ENCODE data around the gene CEP19. TPM values are rescaled to one million over a fixed set of nuclear protein-coding genes. Genes with fewer than 3 reads are reported as not detected.

CEP19 gene
- total RNA-seq, 1 donor from 2014 or later = 1.0 TPM

DNA sequence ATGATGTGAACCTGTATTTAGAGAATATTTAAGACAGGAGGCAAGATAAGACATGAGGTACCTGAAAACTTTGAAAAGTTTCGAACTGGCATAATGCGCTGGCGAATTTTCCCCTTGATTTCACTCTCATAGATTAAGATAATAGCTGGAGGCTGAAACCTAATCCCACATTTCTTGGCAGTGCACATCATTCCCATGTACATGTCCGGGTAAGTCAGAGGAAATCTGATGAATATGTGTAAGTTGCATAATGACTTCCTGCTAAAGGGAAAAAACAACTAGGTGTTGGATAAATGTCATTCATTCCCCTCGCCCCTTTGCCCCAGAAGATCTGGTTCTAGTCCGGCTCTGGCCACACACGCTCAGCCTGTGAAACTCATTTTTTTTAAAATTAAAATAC is 3.6 kb downstream of the CEP19 start:
- ATAC-seq = peak; percentile 43

DNA sequence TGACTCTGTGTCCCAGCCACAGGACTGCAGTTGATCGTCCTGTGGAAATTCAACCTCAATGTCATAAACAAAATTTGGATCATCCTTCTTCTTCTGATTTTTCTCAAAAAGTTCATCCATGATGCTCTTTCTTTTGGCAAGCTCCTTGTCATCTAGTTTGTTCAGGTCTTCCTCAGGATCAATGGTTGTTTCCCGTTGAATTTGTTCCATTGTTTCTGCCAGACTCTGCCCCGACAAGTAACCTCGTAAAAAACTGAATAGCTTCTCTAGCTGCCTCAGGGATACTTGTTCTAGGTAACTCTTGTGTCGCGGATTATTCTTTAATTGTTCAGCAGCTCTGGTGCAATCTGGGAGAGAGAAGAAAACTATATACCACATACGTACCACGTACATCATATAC is 4.5 kb downstream of the CEP19 start:
- ATAC-seq = peak; percentile 8

DNA sequence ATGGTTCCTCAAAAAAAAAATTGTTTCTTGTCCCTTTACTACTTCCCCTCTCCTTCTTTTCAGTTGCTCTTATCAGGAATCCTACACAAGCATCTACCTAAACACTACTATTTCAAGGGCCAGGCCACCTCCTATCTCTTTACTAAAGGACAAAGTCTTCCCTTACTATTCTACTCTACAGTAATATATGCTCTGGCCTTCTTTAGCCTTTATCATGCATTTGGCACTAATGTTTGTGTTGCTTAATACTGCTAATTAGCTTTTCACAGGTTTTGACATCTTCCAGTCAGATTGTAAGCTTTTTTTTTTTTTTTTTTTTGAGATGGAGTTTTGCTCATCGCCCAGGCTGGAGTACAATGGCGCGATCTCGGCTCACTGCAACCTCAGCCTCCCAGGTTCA is 5.3 kb downstream of the CEP19 start:
- no peak for ATAC-seq

DNA sequence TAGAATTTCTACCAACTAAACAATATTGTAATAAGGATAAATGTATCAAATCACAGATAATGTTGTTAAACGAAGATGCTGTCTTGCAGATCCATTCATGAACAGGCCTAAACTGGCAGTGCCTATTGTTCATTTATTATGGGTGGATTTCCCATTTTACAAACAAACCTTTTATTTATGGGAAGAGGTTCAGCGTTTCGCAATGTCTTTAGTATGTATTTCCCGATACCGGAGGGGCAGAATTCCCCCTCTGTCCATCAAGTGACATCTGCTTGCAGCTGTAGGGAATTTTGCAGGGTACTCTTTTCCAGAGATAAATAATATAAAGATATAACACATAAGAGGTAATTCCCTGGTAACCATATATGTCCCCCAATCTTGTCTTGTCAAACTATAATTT is 5.7 kb downstream of the CEP19 start:
- no peak for ATAC-seq

DNA sequence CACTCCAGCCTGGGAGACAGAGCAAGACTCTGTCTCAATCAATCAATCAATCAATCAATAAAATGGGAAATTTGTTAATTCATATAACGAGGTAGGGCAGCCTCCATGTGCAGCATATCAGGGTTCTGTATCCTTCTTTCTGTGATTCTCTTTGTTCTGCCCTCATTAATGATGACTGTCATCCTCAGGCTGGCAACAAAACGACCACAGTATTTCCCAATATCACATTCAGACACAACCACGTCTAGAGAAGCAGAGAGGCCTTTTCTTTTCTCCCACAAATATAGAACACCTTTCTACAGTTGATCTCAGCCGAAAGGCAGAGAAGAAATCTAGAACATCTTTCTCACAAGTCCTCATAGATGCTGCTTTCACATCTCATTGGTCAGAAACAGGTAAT is 11.2 kb downstream of the CEP19 start:
- no peak for ATAC-seq

DNA sequence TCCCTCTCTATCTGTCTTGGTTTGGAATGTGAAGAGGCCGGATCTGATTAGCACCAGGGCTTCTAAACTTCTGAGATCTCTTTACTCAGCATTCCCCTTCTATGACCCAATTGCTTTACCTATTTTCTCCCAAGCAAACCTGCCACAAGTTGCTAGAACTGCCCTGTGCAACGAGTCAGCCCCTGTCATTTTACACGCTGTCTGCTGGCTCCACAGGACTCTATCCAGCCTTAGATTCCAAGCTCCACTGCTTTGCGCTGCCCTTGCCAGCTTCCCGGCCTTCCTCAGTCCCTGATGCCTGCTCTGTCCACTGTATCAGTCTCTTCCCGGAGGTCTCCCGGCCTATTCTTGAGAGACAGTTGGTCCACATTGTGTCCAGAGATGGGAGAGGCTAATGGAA is 12.3 kb downstream of the CEP19 start:
- ATAC-seq = no peak

DNA sequence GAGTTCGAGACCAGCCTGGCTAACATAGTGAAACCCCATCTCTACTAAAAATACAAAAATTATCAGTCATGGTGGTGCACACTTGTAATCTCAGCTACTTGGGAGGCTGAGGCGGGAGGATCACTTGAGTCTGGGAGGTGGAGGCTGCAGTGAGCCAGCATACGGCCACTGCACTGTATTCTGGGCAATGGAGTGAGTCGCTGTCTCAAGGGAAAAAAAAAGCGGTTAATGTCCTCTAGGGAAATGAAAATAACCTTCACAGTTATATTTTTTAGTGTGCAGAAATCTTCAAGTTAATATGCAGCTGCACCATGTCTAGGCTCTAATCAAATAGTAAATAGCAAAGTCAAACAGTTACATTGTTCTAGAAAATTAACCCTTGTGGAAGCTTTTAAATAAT is 14.8 kb downstream of the CEP19 start:
- ATAC-seq = no peak

DNA sequence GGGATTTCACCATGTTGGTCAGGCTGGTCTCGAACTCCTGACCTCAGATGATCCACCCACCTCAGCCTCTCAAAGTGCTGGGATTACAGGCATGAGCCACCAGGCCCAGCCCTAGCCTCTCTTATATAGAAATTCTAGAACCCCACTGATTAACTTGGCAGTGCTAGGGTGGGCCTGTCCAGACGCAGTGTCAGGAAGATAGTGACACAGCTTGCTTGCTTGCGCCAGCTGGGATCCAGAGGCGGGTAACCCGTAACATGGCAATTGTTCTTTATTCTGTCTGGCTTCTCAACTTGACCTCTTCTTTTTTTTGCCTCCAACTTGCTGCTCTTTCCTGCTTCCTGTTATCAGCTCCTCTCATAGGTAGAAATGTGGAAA is 16.2 kb downstream of the CEP19 start:
- ATAC-seq = no peak

DNA sequence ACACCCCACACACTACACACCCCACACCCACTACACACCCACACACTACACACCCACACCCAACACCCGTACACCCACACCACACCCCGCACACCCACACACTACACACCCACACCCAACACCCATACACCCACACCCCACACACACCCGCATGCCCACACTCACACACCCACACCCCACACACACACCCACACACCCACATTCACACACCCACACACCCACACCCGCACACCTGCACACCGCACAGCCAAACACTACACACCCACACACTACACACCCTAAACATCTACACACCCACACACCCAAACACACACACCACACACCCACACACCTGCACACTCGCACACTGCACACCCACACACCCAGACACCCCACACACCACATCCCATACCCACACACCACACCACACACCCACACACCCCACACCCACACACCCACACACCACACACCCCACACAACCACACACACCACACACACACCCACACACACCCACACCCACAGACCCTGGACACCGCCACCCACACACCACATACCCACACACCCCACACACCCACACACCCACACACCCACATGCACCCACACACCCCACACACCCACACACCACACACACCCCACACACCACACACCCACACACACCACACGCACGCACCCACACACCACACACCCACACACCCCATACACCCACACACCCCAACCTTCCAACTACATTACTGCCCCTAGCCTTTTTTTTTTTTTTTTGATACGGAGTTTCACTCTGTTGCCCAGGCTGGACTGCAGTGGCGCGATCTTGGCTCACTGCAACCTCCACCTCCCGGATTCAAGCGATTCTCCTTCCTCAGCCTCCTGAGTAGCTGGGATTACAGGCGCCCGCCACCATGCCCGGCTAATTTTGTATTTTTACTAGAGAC is 16.9 kb downstream of the CEP19 start:
- ATAC-seq = peak; percentile 41

DNA sequence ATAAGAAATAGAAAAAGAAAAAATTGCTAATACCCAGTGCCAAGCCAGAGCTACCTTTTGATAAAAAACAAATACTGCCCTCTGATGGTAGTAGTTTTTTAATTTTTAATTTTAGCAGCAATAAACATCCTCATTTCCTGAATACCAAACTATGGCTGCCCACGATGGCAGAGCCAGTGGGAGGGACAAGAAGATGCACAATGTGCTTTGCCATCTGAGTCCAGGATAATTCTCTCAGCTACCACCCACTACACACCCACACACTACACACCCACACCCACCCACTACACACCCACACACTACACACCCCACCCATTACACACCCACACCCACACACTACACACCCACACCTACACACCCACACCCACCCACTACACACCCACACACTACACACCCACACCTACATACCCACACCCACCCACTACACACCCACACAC is 17.8 kb downstream of the CEP19 start:
- no peak for ATAC-seq

DNA sequence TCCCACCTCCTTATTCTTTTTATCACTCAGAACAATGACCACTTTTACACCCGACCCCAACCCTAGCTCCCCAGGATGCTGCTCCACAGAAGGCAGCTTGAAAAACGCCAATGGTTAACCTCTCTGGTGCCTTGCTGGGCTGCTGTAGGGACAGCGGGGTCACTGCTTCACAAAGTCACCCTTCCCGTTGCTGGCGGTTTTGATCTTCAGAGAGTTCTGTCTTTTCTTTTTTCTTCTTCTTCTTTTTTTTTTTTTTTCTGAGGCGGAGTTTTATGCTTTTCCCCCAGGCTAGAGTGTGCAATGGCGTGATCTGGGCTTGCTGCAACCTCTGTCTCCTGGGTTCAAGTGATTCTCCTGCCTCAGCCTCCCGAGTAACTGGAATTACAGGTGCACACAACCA is 20.7 kb downstream of the CEP19 start:
- ATAC-seq = no peak

DNA sequence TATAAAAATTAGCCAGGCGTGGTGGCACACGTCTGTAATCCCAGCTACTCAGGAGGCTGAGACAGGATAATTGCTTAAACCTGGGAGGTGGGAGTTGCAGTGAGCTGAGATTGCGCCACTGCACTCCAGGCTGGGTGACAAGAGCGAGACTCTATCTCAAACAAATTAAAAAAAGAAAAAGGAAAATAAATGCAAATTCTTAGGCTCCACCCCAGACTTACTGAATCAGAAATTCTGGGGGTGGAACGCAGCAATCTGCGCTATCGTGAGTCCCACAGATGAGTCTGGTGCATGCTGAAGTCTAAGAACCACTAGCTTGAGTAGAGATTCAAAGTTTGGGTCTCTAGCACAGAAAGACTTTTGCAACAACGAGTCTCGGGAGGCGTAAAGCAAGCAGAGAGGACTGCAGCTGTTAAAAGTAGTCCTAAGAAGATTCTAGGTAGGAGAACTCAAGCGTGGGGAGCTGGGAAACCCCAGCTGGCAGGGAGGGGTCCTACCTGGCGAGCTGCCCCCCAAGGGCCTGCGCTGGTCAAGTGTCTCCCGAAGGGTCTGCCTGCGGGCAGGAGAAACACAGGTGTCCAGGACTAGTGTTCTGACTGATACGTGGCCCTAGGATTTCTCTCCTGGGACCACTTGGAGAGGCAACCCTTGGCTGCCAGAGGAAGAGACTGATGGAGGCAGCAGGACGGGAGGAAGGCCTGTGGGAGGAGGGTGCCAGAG is 21.9 kb downstream of the CEP19 start:
- no peak for ATAC-seq

DNA sequence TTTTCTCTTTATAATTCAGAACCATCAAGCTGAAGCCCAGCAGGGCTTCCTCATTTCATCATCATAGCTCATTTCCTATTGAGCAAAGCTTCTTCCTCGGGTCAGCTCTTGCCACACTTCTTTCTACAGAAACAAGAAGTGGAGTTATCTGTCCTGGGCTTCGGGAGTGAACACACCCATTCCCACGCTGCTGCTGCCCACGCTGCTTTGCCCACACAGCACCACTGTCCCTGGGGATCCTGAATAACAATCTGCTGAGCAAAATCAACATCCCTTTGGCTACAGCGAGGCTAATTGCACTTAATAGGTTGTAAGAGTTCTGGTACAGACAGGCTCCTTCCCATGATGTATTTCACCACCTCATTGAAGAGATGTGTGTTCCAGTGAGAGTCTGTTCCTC is 23.7 kb downstream of the CEP19 start:
- peak; percentile 58 for ATAC-seq

DNA sequence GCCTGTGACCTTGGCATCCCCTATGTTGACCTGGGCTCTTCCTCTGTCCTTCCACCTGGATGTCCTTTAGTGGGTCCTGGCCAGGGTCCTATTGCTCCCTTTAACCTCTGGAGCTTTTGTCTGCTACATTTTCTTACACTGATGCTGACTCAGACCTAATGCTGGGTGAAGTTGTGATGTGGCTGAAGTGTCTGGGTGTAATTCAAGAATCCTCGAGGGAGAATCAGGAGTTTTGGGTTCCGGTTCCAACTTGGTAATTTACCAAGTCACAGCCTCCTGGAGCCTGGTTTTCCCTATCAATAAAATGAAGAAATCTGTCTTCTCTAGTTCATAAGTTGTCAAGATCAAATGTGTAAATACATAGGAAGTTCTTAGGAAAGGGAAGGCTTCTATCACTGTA is 25.6 kb downstream of the CEP19 start:
- no peak for ATAC-seq

DNA sequence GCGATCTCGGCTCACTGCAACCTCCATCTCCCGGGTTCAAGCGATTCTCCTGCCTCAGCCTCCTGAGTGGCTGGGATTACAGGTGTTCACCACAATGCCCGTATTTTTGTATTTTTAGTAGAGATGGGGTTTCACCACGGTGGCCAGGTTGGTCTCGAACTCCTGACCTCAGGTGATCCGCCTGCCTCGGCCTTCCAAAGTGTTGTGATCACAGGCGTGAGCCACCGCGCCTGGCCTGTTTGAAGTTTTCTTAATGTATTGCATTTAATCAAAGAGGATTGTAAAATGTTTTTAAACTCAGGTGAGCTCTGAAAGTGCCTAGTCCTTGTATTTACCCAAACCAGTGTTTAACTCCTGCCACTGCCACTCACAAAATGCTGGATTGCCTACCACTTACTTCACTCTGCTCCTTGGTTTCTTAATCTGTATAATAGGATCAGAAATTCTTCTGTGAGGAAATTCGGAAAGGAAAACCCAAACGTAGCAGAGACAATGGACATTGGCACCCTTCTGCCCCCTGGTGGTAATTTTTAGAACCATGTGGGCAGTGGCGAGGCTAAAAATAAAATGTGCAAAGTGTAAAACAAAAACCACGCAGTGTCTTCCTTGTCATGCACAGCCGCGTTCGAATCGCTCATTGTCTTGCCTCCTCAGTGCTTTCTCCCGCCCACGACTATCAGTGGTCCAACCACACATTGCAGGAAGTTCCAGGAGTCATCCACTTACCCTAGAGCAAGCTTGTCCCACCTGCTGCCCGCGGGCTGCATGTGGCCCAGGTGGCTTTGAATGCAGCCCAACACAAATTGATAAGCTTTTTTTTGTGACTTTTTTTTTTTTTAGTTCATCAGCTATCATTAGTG is 27.3 kb downstream of the CEP19 start:
- peak; percentile 82 for ATAC-seq

DNA sequence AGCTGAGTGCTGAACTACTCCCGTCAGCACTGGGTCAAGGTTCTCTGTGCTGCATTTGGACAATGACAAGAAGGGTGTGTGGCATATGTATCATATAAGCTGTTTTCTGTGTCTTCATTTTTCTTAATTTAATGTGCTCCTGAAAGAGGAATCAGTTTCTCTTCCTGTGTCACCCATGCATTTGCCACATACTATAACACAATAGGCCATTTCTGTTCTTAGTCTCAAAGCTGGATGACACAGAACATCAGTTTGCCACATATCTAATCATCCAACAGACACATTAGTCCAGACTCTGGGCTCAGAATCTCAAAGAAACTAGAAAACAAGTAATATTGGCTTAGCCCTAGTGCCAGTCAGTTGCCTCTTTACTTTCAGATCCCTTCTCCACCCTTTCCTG is 34.1 kb downstream of the CEP19 start:
- ATAC-seq = no peak

DNA sequence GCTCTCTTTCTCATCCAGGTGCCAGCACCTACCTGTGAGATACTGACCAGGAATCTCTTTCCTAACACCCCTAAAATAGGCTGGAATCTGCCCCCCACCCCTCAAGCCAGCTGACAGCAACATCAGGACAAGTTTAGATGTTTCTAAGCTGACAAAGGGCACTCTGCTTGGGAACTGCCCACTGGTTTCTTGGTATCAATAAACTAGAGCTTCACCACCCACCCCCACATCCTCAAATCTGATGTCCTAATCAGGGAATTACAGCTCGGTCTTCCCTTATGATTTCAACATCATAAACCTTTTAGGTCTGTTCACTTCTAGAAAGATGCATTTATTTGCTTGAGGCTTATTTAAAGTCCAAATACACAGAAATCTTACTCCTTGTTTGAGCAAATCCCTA is 34.7 kb downstream of the CEP19 start:
- no peak for ATAC-seq

DNA sequence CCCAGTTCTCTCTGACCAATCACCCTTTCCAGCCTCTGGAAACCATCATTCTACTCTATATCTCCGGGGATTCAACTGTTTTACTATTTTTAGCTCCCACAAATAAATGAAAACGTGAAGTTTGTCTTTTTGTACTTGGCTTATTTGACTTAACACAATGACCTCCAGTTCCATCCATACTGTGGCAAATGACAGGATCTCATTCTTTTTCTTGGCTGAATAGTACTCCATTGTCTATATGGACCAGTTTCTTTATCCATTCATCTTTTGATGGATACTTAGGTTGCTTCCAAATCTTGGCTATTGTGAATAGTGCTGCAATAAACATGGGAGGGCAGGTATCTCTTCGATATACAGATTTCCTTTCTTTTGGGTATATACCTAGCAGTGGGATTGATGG is 38.4 kb downstream of the CEP19 start:
- ATAC-seq = no peak

DNA sequence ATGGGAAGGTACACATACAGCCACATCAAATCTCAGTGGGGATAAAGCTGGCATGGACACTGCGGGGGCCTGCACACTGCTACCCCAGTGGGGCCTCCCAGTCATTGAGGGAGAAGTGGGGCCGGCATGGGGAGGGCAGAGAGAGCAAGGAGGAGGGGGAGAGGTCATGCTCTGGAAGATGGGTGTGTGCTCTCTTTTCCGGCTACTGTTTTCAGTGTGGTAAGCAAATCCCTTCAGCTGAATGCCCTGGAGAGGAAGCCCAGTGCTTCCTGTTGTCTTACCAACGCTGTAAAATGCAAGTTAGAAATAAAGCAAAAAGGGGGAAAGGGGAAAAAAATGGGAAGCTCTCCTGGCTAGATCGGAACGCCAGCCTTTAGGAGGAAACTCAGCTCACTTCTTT is 41.7 kb downstream of the CEP19 start:
- no peak for ATAC-seq

DNA sequence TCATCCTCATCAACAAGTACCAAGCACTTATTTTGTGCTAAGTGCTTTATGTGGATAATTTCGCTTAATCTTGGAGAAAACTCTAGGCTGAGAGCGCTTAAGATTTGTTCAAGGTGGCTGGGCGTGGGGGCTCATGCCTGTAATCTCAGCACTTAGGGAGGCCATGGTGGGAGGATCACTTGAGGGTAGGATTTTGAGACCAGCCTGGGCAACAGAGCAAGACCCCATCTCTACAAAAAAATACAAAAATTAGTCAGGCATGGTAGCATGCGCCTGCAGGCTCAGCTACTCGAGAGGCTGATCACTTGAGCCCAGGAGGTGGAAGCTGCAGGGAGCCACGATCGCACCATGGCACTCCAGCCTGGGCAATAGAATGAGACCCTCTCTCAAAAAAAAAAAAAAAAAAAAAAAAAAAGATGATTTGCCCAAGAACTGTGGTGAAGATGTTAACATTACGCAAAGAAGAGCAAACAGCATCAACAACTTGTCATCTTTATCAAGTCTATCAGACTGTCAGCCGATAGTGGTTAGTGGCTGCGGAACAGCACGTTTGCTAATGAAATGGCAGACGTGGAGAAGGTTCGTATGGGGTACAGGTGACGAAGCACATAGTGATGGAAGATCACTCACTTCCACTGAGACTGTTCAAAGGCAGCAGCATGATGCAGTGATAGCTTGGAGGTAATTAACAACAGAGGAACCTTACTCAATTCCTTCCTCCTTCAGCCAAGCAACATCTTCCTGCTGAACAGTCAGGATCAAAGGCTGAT is 44.8 kb downstream of the CEP19 start:
- ATAC-seq = no peak

DNA sequence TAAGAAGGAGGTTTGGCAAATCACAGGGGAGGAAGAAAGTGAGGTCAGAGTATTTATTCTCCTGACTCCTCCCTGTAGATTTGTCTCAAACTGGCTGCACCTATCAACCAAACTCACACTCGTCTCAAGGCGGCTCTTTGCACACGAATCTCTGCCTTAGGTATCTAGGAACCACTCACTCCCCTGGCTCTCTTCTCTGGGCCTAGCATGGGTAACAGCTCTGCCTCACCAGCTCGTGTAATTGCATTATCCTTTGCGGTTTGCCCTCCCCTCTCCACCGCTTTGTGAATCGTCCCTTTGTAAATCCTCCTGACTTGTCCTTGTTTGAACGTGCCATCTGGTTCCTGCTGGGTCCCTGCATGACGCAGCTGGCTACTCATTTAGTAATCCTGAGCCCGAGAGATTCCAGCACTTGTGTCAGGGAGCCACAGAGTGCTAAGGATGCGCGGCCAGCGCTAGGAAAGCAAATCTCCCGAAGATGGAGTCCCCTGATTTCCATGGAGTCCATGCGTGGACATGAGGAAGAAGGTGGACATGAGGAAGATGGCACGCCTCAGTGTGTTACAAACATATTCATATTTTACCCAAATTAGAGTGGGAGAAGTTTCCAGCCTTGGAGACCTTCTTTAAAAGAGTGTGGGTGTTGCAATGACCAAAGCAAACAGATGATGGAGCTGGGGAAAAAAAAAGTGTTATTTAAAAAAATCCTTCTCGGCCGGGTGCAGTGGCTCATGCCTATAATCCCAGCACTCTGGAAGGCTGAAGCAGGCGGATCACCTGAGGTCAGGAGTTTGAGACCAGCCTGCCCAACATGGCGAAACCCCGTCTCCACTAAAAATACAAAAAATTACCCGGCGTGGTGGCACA is 45.8 kb downstream of the CEP19 start:
- ATAC-seq = peak; percentile 78

Measured in esophagus mucosa (tissue), 1 donor.